Esophagus muscularis mucosa (tissue), 3 donors: Measurements from ENCODE around the gene PPP1R14B.

ENCODE experiments used
- CTCF ChIP-seq, 3 experiments: fragments of 200-600 bp in 2 of 3; fragments of 450-650 bp in 1 of 3; sonication (generic) in 2 of 3; IDR thresholded peaks; one replicate each; pipeline ENCODE4 v1.5.1; 2017 to 2019; ENCODE audit warnings: antibody characterized with exemption in 3 of 3, mild to moderate bottlenecking in 2 of 3, moderate library complexity in 1 of 3
- POLR2A ChIP-seq: fragments of 450-650 bp; IDR thresholded peaks from one replicate; pipeline ENCODE4 v1.6.1; 2017; ENCODE audit warnings: antibody characterized with exemption, moderate library complexity, mild to moderate bottlenecking, low read depth
- POLR2AphosphoS5 ChIP-seq, 2 donors: sonication (generic); formaldehyde crosslinking; IDR thresholded peaks; one replicate each; pipeline ENCODE4 v1.6.1; 2017; ENCODE audit warnings: antibody characterized with exemption in 2 of 2

- TF ChIP-seq POLR2AphosphoS5 (IDR thresholded peaks at IDR 0.05) (no peak), CTCF (IDR thresholded peaks at IDR 0.05) (no peak), POLR2A (no peak)
These were observed 21.5 kb upstream of the PPP1R14B start for GRCh38 chr11:64268025-64268892.
